ENCODE measurements around the gene ANKRD30A.
"Not testable (repeated sequence)": the region's sequence is repeated elsewhere in the genome, so short reads cannot be mapped to it uniquely, and the experiment has no call there.

ANKRD30A gene, protein sequence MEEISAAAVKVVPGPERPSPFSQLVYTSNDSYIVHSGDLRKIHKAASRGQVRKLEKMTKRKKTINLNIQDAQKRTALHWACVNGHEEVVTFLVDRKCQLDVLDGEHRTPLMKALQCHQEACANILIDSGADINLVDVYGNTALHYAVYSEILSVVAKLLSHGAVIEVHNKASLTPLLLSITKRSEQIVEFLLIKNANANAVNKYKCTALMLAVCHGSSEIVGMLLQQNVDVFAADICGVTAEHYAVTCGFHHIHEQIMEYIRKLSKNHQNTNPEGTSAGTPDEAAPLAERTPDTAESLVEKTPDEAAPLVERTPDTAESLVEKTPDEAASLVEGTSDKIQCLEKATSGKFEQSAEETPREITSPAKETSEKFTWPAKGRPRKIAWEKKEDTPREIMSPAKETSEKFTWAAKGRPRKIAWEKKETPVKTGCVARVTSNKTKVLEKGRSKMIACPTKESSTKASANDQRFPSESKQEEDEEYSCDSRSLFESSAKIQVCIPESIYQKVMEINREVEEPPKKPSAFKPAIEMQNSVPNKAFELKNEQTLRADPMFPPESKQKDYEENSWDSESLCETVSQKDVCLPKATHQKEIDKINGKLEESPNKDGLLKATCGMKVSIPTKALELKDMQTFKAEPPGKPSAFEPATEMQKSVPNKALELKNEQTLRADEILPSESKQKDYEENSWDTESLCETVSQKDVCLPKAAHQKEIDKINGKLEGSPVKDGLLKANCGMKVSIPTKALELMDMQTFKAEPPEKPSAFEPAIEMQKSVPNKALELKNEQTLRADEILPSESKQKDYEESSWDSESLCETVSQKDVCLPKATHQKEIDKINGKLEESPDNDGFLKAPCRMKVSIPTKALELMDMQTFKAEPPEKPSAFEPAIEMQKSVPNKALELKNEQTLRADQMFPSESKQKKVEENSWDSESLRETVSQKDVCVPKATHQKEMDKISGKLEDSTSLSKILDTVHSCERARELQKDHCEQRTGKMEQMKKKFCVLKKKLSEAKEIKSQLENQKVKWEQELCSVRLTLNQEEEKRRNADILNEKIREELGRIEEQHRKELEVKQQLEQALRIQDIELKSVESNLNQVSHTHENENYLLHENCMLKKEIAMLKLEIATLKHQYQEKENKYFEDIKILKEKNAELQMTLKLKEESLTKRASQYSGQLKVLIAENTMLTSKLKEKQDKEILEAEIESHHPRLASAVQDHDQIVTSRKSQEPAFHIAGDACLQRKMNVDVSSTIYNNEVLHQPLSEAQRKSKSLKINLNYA (N-terminal part only)

GRCh38 chr10:37125191-37125732, at the start of gene ANKRD30A:
TSS of gene ANKRD30A (plus strand) at chr10:37125598. CDS start at chr10:37125788, 190 bp downstream.
- DNase-seq = no peak

GRCh38 chr10:37076083-37076482, 49.3 kb upstream of the ANKRD30A start:
- not testable (repeated sequence) for DNase-seq

DNA sequence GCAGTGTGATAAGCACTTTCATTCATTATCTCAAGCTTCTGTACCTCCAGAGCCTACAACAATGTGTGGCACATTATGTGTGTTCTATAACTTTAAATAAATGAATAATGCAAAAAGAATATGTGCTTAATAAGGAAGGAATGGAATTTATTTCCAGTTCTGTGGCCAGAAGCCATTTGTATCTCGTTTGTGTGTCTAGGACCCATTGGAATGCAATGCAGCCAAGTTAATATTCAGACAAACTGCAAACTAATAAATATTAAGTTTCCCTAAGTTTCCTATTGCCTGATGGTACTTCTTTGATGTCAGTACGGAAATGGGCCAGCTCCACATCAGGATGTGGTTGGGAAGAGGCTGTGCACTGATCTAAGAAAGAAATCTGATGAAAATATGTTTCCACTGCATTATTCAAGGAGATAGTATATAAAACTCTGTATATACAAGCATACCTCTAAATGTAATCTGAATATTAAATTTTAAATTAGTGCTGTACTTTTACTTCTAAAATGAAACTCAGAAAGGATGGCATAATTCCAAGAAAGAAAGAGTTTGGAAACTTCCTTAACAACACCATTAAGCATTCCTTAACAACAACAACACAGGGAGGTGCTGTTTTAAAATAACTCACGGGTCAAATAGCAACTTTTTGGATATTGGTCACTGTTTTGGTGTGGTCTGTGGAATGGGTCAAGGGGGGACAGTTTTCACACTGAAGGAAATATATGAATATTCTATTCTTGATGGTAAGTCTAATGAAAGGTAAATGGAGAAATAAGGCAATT, 29.4 kb upstream of the ANKRD30A start:
- no peak for DNase-seq

DNA sequence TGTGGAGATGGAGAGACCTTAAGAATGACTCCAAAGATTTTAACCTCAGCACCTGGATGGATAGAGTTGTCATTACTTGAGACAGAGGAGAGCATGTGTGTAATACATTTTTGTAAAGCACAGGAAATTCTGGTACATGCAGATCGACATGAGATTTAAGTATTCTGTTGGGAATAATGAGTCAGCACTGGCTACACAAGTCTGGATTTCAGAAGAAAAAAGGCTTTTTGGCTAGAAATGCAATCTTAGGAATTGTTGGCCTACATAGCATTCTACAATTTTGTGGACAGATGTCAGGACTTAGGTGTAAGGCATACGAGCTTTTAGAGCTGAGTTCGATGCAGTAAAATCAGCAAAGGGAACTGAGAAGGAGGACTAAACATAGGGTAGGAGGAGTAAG, 24.1 kb upstream of the ANKRD30A start:
- DNase-seq = no peak

- no peak for DNase-seq
Measured at GRCh38 chr10:37109000-37109399, 16.4 kb upstream of the ANKRD30A start.

DNA sequence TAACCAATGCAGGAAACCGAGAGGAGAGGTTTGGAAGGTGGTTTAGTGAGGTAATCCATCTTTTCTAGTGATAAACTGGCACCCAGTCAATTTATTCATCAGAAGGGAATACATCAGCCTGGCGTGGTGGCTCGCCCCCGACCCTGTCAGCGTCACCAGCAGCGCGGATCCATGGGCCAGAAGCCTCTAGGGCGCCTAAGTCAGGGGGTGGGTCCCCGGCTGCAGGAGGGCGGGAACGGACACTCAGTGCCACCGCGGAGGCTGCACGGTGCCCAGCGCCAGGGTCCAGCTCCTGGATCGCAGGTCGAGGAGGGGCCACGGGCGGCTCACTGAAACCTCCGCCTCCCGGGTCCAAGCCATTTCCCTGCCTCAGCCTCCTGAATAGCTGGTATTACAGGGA, 866 bp upstream of the ANKRD30A start:
- no peak for DNase-seq

DNA sequence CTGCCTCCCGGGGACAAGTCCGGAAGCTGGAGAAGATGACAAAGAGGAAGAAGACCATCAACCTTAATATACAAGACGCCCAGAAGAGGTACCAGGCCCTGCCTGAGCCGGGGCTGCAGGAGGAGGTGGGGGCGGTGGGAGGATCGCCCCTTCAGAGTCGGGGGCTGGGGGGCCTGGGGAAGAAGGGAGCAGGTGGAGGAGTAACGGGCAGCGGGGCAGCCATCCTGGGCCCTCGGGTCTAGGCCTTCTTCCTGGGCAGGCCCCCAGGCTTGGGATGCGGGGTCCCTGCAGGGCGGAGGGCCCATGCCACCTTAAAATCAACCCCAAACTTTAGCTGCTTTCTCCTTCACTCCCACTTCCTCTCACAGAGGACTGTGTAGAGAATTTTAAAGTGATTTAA, 523 bp downstream of the ANKRD30A start:
- DNase-seq = no peak

DNA sequence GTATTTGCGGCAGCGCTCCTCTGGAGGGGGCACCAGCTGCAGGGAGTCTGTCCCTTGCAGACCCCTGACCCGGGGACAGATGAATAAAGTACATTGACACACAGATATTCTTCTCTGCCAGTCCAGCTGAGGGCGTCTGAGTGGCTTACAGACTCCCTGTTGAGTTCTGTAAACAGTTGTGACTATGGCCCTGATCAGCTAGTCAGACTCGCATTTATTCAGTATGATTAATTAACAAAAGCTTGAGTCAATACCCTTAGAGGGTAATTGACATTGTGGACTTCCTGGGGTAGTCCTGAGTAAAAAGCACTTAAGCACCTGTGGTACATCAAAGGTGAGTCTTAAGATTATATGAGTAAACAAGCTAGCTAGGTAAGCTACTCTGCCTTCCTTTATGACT, 21.0 kb downstream of the ANKRD30A start:
- no peak for DNase-seq

- not testable (repeated sequence) for DNase-seq
Measured at GRCh38 chr10:37162430-37162829, 37.0 kb downstream of the ANKRD30A start.

- not testable (repeated sequence) for DNase-seq
Measured at GRCh38 chr10:37171945-37172344, 46.5 kb downstream of the ANKRD30A start.

DNA sequence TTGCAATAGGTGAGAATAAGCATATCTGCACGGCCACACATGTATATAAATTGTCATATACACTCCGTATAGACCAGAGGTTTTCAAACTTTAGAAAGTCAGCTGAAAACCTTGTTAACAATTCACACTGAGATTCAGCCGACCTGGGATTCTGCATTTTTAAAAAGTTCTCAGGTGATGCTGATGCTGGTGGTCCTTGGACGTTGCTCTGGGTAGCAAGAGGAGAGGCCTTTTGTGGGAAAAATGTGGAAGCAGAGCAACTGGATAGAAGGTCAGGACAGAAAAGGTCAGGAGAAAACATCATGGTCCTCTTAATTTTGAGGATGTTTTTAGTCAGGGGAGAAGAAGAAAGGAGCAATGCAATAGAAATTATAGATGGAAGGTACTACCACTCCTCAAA, 52.9 kb downstream of the ANKRD30A start:
- not testable (repeated sequence) for DNase-seq

DNA sequence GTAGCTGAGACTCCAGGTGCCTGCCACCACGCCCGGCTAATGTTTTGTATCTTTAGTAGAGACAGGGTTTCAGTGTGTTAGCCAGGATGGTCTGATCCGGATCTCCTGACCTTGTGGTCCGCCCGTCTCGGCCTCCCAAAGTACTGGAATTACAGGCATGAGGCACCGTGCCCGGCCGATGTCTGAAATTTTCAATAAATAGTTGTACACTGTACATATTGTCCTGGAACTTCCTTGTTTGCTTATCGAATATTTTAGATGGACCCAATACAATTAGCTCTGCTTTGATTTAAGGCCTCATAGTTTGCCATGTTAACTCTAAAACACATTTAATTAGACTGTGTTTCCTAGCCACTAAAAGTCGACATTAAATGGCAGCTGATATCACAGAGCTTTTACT, 57.3 kb downstream of the ANKRD30A start:
- not testable (repeated sequence) for DNase-seq

DNA sequence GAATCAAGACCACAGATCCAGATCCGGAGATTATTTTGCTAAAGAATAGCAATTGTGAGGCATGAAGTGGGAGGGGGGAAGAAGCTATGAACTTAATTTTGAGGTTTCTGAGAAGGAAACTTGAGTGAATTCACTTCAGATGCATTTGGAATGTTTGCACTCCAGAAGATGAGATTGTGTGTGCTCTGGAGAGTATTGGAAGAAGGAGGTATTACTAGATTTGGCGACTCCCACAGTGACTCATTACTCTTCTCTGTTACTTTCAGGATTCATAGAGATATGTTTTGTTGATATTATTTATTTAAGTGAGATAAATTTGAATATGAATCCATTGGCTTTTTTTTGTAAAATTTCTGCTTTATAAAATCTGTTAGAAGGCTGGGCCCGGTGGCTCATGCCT, 80.7 kb downstream of the ANKRD30A start:
- DNase-seq = no peak

- no peak for DNase-seq
Measured at GRCh38 chr10:37220866-37221265, 95.5 kb downstream of the ANKRD30A start.

- DNase-seq = no peak
Measured at GRCh38 chr10:37222046-37222445, 96.6 kb downstream of the ANKRD30A start.

DNA sequence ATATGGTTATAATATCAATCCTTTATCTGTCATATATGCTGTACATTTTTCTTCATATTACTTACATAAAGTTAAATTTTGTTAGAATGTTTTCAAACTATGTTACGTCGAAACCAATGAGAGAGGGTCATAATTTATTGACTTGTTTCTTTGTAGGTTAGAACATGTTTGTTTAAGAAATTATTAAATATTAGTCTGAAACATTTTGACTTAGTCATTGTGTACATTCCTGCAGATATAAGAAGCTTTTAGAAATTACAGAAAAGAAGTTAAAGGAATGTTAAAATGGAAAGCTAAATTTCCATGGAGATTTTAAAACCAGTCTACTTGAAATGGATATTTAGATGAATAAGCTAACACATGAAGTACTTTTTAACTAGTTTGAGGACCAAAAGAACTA, 99.8 kb downstream of the ANKRD30A start:
- DNase-seq = no peak

GRCh38 chr10:37226524-37226923, 101.1 kb downstream of the ANKRD30A start:
- DNase-seq = no peak

- DNase-seq = no peak
Measured at GRCh38 chr10:37234692-37235091, 109.3 kb downstream of the ANKRD30A start.

DNA sequence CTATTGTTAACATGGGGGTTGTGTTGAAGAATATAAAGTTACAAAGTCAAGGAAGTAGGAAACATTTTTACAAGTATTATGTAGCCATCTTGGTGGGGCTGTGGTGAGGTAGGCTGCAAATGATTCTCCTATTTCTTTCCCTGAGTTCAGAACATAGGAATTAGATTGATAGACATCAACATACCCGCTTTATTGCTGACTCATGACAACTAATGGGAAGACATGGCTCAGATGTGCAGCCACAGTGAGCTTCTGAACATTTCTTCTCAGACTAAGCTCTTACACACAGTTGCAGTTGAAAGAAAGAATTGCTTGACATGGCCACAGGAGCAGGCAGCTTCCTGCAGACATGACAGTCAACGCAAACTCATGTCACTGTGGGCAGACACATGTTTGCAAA, 110.7 kb downstream of the ANKRD30A start:
- no peak for DNase-seq

DNA sequence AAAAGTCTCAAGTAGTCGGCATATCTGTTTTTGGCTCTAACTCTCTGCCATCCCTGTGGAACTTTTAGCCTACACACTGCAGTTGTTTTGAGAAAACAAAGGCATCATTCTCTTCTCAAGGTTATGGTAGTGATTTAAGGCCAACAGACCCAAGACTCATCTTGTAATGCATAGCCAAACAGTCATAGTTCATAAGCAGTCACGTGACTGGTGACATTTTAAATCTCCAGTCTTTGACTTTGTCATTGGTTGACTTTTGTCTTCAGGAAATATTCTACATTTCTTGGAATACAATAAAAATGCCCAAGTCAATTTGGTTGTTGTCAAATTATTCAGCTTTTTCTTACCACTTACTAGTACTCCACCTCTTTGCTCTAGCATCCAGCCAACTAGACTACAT, 114.8 kb downstream of the ANKRD30A start:
- DNase-seq = no peak

GRCh38 chr10:37246637-37247036, 121.2 kb downstream of the ANKRD30A start:
- no peak for DNase-seq

GRCh38 chr10:37255837-37256236, 130.4 kb downstream of the ANKRD30A start:
- not testable (repeated sequence) for DNase-seq

All from HCEC 1CT (cell line).